HCT116 (cell line): ENCODE measurements around the gene TSKU.

Source experiments
- CTCF ChIP-seq, 3 experiments: fragments of 200-600 bp in 1 of 3; sonication (generic) in 1 of 3; IDR thresholded peaks in 2 of 3; conservative IDR thresholded peaks in 1 of 3; 2 replicates each; pipeline ENCODE4 v1.5.1; 2012 to 2017; ENCODE audit warnings: low read depth in 2 of 3, low read length in 2 of 3, antibody characterized with exemption in 1 of 3, borderline replicate concordance in 1 of 3, control low read depth in 1 of 3, mild to moderate bottlenecking in 1 of 3, mixed read lengths in 1 of 3, mixed run types in 1 of 3, moderate library complexity in 1 of 3; ENCODE audit not compliant: insufficient read depth in 1 of 3
- EGR1 ChIP-seq: IDR thresholded peaks from 2 replicates; pipeline ENCODE4 v1.6.1; 2012; ENCODE audit warnings: low read depth
- POLR2A ChIP-seq: IDR thresholded peaks from 2 replicates; pipeline ENCODE4 v1.7.0; 2011; ENCODE audit warnings: borderline replicate concordance; ENCODE audit not compliant: insufficient read depth, insufficient read length; ENCODE audit errors: extremely low read depth
- POLR2AphosphoS5 ChIP-seq: IDR thresholded peaks from 2 replicates; pipeline ENCODE4 v1.6.1; 2011; ENCODE audit warnings: mild to moderate bottlenecking, low read depth, low read length, moderate library complexity
- RAD21 ChIP-seq: IDR thresholded peaks from 2 replicates; pipeline ENCODE4 v1.6.1; 2012; ENCODE audit warnings: low read depth, mild to moderate bottlenecking
- SRF ChIP-seq: IDR thresholded peaks from 2 replicates; pipeline ENCODE4 v1.6.1; 2012; ENCODE audit warnings: low read depth
- TCF7L2 ChIP-seq: IDR thresholded peaks from 2 replicates; pipeline ENCODE4 v1.7.0; 2011; ENCODE audit warnings: borderline replicate concordance, inconsistent platforms; ENCODE audit not compliant: insufficient read depth, insufficient read length; ENCODE audit errors: extremely low read depth
- ZBTB33 ChIP-seq: IDR thresholded peaks from 2 replicates; pipeline ENCODE4 v1.6.1; 2011; ENCODE audit warnings: mild to moderate bottlenecking, low read length, moderate library complexity; ENCODE audit not compliant: insufficient replicate concordance; ENCODE audit errors: extremely low read depth

- TF ChIP-seq SRF = no peak
- TF ChIP-seq POLR2A = no peak
- TF ChIP-seq ZBTB33 = no peak
- TF ChIP-seq CTCF (IDR thresholded peaks at IDR 0.05 in 2 of 3, conservative IDR thresholded peaks at IDR 0.05 in 1 of 3; ENCODE audit: borderline replicate concordance in 1 of 3, insufficient read depth in 1 of 3, low read depth in 2 of 3, low read length in 2 of 3) = no peak
- no peak for TF ChIP-seq EGR1
- TF ChIP-seq POLR2AphosphoS5 = no peak
- no peak for TF ChIP-seq TCF7L2
- no peak for TF ChIP-seq RAD21
These were observed 46.2 kb upstream of the TSKU start for GRCh38 chr11:76736773-76737495.
